ENCODE data around the gene SAMD4B. TPM values are rescaled to one million over a fixed set of nuclear protein-coding genes. Genes with fewer than 3 reads are reported as not detected.

SAMD4B gene
- total RNA-seq, 1 experiment from 2014 or later, result 164 TPM

DNA sequence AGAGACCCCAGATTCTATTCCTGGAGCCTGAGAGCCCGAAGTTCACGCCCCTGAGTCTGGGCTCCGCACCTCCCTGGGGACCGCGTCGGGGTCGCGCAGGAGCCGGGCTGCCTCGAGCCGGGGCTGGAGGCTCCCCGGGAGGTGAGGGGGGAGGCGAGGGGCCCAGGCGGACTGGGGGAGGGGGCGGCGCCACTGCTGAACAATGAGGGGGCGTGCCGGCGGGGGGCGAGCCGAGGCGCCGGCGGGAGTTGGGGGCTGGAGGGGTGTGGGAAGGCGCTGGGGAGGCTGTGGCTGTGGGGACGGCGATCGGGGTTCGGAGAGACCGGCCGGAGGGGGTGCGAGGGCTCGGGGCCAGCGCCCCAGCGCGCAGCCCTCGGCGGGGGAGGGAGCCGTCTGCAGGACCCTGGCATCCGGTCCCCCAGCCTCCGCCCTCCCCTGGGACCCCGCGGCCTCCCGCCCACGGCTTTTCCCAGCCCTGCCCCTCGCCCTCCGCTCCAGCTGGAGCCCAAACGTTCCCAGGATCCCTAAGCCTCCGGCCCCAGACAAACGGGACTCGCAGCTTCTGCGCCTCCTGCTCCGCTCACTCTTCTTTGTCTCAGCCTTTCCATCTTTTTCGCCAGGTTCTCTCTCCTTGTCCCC, 71.2 kb downstream of the SAMD4B start:
- H3K4me3 Mint-ChIP-seq, result peak overlapping the region; percentile 99
- peaks cover 13% of the 10 kb centered on the region for H3K36me3 Mint-ChIP-seq
- POLR2A ChIA-PET, result interaction anchor here (0.9 to 2.2 kb wide), 5 partner anchors 10 to 32 kb away, joined by 3 to 17 read pairs (median 3); partner anchors contain the start of genes MED29, PAF1, RPS16 and SUPT5H
- no peaks in the 10 kb centered on the region for H3K9me3 Mint-ChIP-seq
- TF ChIP-seq CREB1 (CRISPR knock-in tag; IDR thresholded peaks at IDR 0.05) (no peak), PRRX2 (CRISPR knock-in tag; IDR thresholded peaks at IDR 0.05) (no peak), ZNF532 (CRISPR knock-in tag; IDR thresholded peaks at IDR 0.05; ENCODE audit: borderline replicate concordance) (no peak), ZNF396 (CRISPR knock-in tag; IDR thresholded peaks at IDR 0.05; ENCODE audit: borderline replicate concordance) (no peak), TEAD1 (CRISPR knock-in tag; IDR thresholded peaks at IDR 0.05) (peak; percentile 14; the same call in 1 of the 2 replicates), ZNF138 (CRISPR knock-in tag; conservative IDR thresholded peaks at IDR 0.05) (no peak), STAT6 (CRISPR knock-in tag; conservative IDR thresholded peaks at IDR 0.05; ENCODE audit: low read depth) (no peak), ARID4B (CRISPR knock-in tag; IDR thresholded peaks at IDR 0.05; ENCODE audit: borderline replicate concordance) (peak; percentile 53; the same call in 1 of the 2 replicates), GRHL2 (CRISPR knock-in tag; IDR thresholded peaks at IDR 0.05; ENCODE audit: insufficient replicate concordance, severe bottlenecking) (no peak), SMAD4 (CRISPR knock-in tag; IDR thresholded peaks at IDR 0.05) (no peak), HMGA2 (CRISPR knock-in tag; IDR thresholded peaks at IDR 0.05) (no peak), TEAD4 (CRISPR knock-in tag; IDR thresholded peaks at IDR 0.05) (no peak), EMX1 (CRISPR knock-in tag; IDR thresholded peaks at IDR 0.05) (no peak), ETV6 (CRISPR knock-in tag; IDR thresholded peaks at IDR 0.05) (no peak)
- TF ChIP-seq, protein P1, sequence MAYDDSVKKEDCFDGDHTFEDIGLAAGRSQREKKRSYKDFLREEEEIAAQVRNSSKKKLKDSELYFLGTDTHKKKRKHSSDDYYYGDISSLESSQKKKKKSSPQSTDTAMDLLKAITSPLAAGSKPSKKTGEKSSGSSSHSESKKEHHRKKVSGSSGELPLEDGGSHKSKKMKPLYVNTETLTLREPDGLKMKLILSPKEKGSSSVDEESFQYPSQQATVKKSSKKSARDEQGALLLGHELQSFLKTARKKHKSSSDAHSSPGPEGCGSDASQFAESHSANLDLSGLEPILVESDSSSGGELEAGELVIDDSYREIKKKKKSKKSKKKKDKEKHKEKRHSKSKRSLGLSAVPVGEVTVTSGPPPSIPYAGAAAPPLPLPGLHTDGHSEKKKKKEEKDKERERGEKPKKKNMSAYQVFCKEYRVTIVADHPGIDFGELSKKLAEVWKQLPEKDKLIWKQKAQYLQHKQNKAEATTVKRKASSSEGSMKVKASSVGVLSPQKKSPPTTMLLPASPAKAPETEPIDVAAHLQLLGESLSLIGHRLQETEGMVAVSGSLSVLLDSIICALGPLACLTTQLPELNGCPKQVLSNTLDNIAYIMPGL (CRISPR knock-in tag; IDR thresholded peaks at IDR 0.05), result peak; percentile 2; the same call in 1 of the 2 replicates
- TF ChIP-seq, protein P2, sequence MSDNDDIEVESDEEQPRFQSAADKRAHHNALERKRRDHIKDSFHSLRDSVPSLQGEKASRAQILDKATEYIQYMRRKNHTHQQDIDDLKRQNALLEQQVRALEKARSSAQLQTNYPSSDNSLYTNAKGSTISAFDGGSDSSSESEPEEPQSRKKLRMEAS (CRISPR knock-in tag; IDR thresholded peaks at IDR 0.05), result 0 out of 2 replicates have a peak, but pooled peaks have one; percentile 30
- TF ChIP-seq, protein P3, sequence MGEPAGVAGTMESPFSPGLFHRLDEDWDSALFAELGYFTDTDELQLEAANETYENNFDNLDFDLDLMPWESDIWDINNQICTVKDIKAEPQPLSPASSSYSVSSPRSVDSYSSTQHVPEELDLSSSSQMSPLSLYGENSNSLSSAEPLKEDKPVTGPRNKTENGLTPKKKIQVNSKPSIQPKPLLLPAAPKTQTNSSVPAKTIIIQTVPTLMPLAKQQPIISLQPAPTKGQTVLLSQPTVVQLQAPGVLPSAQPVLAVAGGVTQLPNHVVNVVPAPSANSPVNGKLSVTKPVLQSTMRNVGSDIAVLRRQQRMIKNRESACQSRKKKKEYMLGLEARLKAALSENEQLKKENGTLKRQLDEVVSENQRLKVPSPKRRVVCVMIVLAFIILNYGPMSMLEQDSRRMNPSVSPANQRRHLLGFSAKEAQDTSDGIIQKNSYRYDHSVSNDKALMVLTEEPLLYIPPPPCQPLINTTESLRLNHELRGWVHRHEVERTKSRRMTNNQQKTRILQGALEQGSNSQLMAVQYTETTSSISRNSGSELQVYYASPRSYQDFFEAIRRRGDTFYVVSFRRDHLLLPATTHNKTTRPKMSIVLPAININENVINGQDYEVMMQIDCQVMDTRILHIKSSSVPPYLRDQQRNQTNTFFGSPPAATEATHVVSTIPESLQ (CRISPR knock-in tag; IDR thresholded peaks at IDR 0.05), result no peak
- no peaks in the 10 kb centered on the region for H3K27me3 Mint-ChIP-seq (ENCODE audit: low read depth)
- no peak for ATAC-seq
- peak overlapping the region; percentile 92 for H3K27ac Mint-ChIP-seq
- peaks cover 40% of the 10 kb centered on the region for H3K4me1 Mint-ChIP-seq
- CTCF ChIA-PET, result interaction anchor here (0.6 to 2.2 kb wide), 15 partner anchors 9 to 138 kb away, joined by 3 to 12 read pairs (median 4); partner anchors contain the start of genes RPS16, SAMD4B and SUPT5H
- DNase-seq (ENCODE audit: low spot score), result peak; percentile 65

Measured in WTC11 (cell line).